Stomach (tissue), 9 donors: Measurements from ENCODE around the gene IFITM10. TPM values are rescaled to one million over a fixed set of nuclear protein-coding genes. Genes with fewer than 3 reads are reported as not detected.

Experiments used
- DNase-seq, 2 donors: peaks; one replicate each; pipeline versions ENCODE4 v3.0.0 to v3.0.0-alpha.2; 2013 to 2019
- H3K27ac ChIP-seq, 5 donors: fragments of 200-600 bp in 4 of 5; sonication (generic) in 4 of 5; one replicate each; pipeline ENCODE4 v1.5.1; 2013 to 2019; ENCODE audit warnings: mild to moderate bottlenecking in 1 of 5, moderate library complexity in 1 of 5
- H3K27me3 ChIP-seq, 3 donors: fragments of 200-600 bp; sonication (generic); one replicate each; pipeline ENCODE4 v1.5.1; 2017 to 2019; ENCODE audit warnings: mixed run types in 1 of 3
- H3K36me3 ChIP-seq, 4 donors: fragments of 200-600 bp; sonication (generic); 1 replicate in 3 of 4; 2 replicates in 1 of 4; pipeline ENCODE4 v1.5.1; 2016 to 2019
- H3K4me1 ChIP-seq, 4 donors: fragments of 200-600 bp; sonication (generic); one replicate each; pipeline ENCODE4 v1.5.1; 2016 to 2019
- H3K4me3 ChIP-seq, 4 donors: fragments of 200-600 bp; sonication (generic) in 3 of 4; one replicate each; pipeline ENCODE4 v1.5.1; 2016 to 2019; ENCODE audit warnings: mild to moderate bottlenecking in 1 of 4
- H3K9me3 ChIP-seq, 4 donors: fragments of 200-600 bp; sonication (generic); one replicate each; pipeline ENCODE4 v1.5.1; 2016 to 2019
- CTCF ChIP-seq, 7 experiments: fragments of 450-650 bp in 4 of 7; fragments of 200-600 bp in 3 of 7; sonication (generic) in 3 of 7; IDR thresholded peaks; one replicate each; pipeline ENCODE4 v1.5.1; 2016 to 2019; ENCODE audit warnings: antibody characterized with exemption in 7 of 7, control low read depth in 2 of 7, mild to moderate bottlenecking in 1 of 7
- EP300 ChIP-seq: sonication (generic); formaldehyde crosslinking; IDR thresholded peaks from one replicate; pipeline ENCODE4 v1.6.1; 2017; ENCODE audit warnings: antibody characterized with exemption
- POLR2A ChIP-seq, 4 donors: fragments of 450-650 bp; IDR thresholded peaks; one replicate each; pipeline ENCODE4 v1.6.1; 2016; ENCODE audit warnings: antibody characterized with exemption in 4 of 4, control low read depth in 2 of 4, mild to moderate bottlenecking in 1 of 4, moderate library complexity in 1 of 4
- POLR2AphosphoS5 ChIP-seq, 3 donors: sonication (generic); formaldehyde crosslinking; IDR thresholded peaks; one replicate each; pipeline ENCODE4 v1.6.1; 2016; ENCODE audit warnings: antibody characterized with exemption in 3 of 3
- WGBS, 5 donors: extraction: QIAGEN DNeasy Blood & Tissue Kit in 3 of 5; methylation state at CpG; one replicate each; pipeline versions ENCODE4 v1.1.5 to v1.1.7; 2013 to 2018; 5-methylcytosine and 5-hydroxymethylcytosine counted together
- intact Hi-C: fragments of 100-400 bp; cut with DNase I; formaldehyde crosslinking; loops from one replicate; pipeline ENCODE4 v1.15.1; 2023; ENCODE audit warnings: low total_unique reads
- polyA plus RNA-seq, 3 donors: library from polyadenylated mRNA; stranded (reverse); fragments of 200-250 nt; gene quantifications; one replicate each; pipeline ENCODE4 v1.2.3, GENCODE V29; 2013
- total RNA-seq, 5 donors: library from RNA; depleted of rRNA; stranded (reverse); fragments of >200 nt; gene quantifications; one replicate each; pipeline versions ENCODE4 v1.1.0 to v1.2.3, GENCODE V29; 2014 to 2016
- donor health status: healthy with polysubstance abuse.
- donor health status: Bipolar disorder and iron deficiency.
- donor health status: healthy.

The IFITM10 gene
- total and polyA plus RNA-seq, 8 donors = 0.19 to 1.1 (median 0.84) TPM; not detected in 4

GRCh38 chr11:1760351-1761109 is 10.1 kb upstream of the IFITM10 start:
- H3K36me3 ChIP-seq = peaks cover 21 to 60% (median 59%) of the 10 kb centered on the region in 4 donors
- H3K4me1 ChIP-seq = peaks cover 62 to 84% (median 83%) of the 10 kb centered on the region in 4 donors
- H3K27me3 ChIP-seq = no peaks in the 10 kb centered on the region
- H3K4me3 ChIP-seq = peak overlapping the region in 3 of 4 donors; percentile 11 to 97 (median 96)
- intact Hi-C loops = no loop called here
- DNase-seq = peak; percentile 80 to 86
- TF ChIP-seq POLR2A (IDR thresholded peaks at IDR 0.05) = no peak
- peak; percentile 23 to 81 (median 24) for TF ChIP-seq POLR2AphosphoS5 (IDR thresholded peaks at IDR 0.05)
- peak overlapping the region; percentile 92 to 98 (median 95) for H3K27ac ChIP-seq
- H3K9me3 ChIP-seq = no peaks in the 10 kb centered on the region
- 27 to 53% (median 33%) methylated on average over 12 to 23 of the region's 23 CpGs for WGBS, 5 donors

- Histone ChIP-seq H3K4me3 (peak overlapping the region in 2 of 4 donors; percentile 96 to 97), H3K4me1 (peaks cover 63 to 91% (median 89%) of the 10 kb centered on the region in 4 donors), H3K27ac (peak overlapping the region; percentile 12 to 98 (median 95)), H3K36me3 (peaks cover 28 to 67% (median 66%) of the 10 kb centered on the region in 4 donors), H3K27me3 (no peaks in the 10 kb centered on the region), H3K9me3 (no peaks in the 10 kb centered on the region)
- intact Hi-C loops = no loop called here
- TF ChIP-seq EP300 = no peak
- TF ChIP-seq CTCF (IDR thresholded peaks at IDR 0.05) = no peak
- TF ChIP-seq POLR2AphosphoS5 (IDR thresholded peaks at IDR 0.05) = no peak
- TF ChIP-seq POLR2A (IDR thresholded peaks at IDR 0.05) = no peak
- WGBS, 5 donors = 43 to 63% (median 44%) methylated on average over 3 to 5 of the region's 5 CpGs
- no peak for DNase-seq
Observed at GRCh38 chr11:1759851-1760220, 9.4 kb upstream of the IFITM10 start.

- Histone ChIP-seq H3K4me1 (peaks cover 62 to 89% (median 86%) of the 10 kb centered on the region in 4 donors), H3K27ac (peak overlapping the region; percentile 12 to 98 (median 95)), H3K27me3 (no peaks in the 10 kb centered on the region), H3K9me3 (no peaks in the 10 kb centered on the region), H3K4me3 (peak overlapping the region in 2 of 4 donors; percentile 96 to 97), H3K36me3 (peaks cover 32 to 73% (median 72%) of the 10 kb centered on the region in 4 donors)
- intact Hi-C loops = no loop called here
- no peak for TF ChIP-seq POLR2A (IDR thresholded peaks at IDR 0.05)
- no peak for TF ChIP-seq POLR2AphosphoS5 (IDR thresholded peaks at IDR 0.05)
- no peak for TF ChIP-seq EP300
- TF ChIP-seq CTCF (IDR thresholded peaks at IDR 0.05) = no peak
- DNase-seq = no peak
- 84 to 92% (median 89%) methylated on average over 12 to 23 of the region's 23 CpGs for WGBS, 5 donors
Observed at GRCh38 chr11:1759151-1759850, 8.9 kb upstream of the IFITM10 start.

DNA sequence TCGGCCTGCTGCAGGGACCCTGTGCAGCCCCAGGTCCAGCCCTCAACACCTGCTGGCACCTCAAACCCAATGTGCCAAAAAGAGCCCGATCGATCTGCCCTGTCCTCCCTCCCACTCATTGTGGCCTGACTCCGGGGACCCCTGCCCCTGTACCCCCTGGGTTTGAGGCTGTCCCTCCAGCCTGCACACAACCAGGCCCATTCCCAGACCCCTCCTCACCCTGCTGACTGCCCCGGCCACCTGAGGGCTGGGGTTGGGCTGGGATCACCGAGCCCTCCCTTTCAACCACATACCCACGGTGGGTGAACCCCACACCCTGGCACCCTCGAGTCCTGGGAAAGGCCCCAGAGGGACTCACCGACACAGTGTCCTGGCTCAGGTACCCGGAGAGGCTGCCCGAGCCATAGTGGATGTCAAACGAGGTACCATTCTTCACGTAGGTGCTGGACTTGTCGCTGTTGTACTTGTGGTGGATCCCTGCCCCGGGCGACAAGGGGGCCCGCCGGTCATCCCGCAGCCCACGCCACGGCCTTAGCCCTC is 8.3 kb upstream of the IFITM10 start:
- H3K27me3 ChIP-seq = no peaks in the 10 kb centered on the region
- intact Hi-C loops = no loop called here
- peak overlapping the region in 4 of 5 donors; percentile 46 to 98 (median 94) for H3K27ac ChIP-seq
- no peaks in the 10 kb centered on the region for H3K9me3 ChIP-seq
- H3K4me1 ChIP-seq = peaks cover 60 to 89% (median 86%) of the 10 kb centered on the region in 4 donors
- peak overlapping the region in 2 of 4 donors; percentile 96 to 97 for H3K4me3 ChIP-seq
- 78 to 89% (median 87%) methylated on average over 11 to 21 of the region's 21 CpGs for WGBS, 5 donors
- TF ChIP-seq POLR2AphosphoS5 (IDR thresholded peaks at IDR 0.05) (no peak), POLR2A (IDR thresholded peaks at IDR 0.05) (no peak), CTCF (IDR thresholded peaks at IDR 0.05) (no peak), EP300 (no peak)
- H3K36me3 ChIP-seq = peaks cover 37 to 79% (median 78%) of the 10 kb centered on the region in 4 donors
- DNase-seq = no peak
